Left lung (tissue), 10 donors: ENCODE data around the gene MTG2. TPM values are rescaled to one million over a fixed set of nuclear protein-coding genes. Genes with fewer than 3 reads are reported as not detected.

Experiments used
- ATAC-seq: fragments of 200-7000 bp; cut with Tn5 transposase; one replicate; pipeline ENCODE4 v1.9.1; 2020; ENCODE audit warnings: moderate library complexity
- DNase-seq, 4 donors: peaks; one replicate each; pipeline ENCODE4 v3.0.0-alpha.2; 2013 to 2020
- H3K27ac ChIP-seq, 2 donors: fragments of 200-600 bp; sonication (generic) in 1 of 2; one replicate each; pipeline versions ENCODE4 v1.5.0 to v1.8.0; 2020 to 2021
- H3K27me3 ChIP-seq, 2 donors: fragments of 200-600 bp; sonication (generic) in 1 of 2; one replicate each; pipeline versions ENCODE4 v1.5.0 to v1.8.0; 2020 to 2021
- H3K36me3 ChIP-seq, 2 donors: fragments of 200-600 bp; sonication (generic) in 1 of 2; one replicate each; pipeline versions ENCODE4 v1.5.0 to v1.8.0; 2020 to 2021
- H3K4me1 ChIP-seq, 2 donors: fragments of 200-600 bp; one replicate each; pipeline ENCODE4 v1.8.0; 2021
- H3K4me3 ChIP-seq, 2 donors: fragments of 200-600 bp; sonication (generic) in 1 of 2; one replicate each; pipeline versions ENCODE4 v1.5.0 to v1.8.0; 2020 to 2021; ENCODE audit warnings: mild to moderate bottlenecking in 1 of 2
- H3K9me3 ChIP-seq, 2 donors: fragments of 200-600 bp; sonication (generic) in 1 of 2; one replicate each; pipeline versions ENCODE4 v1.5.0 to v1.8.0; 2020 to 2021
- CTCF ChIP-seq, 2 donors: fragments of 200-600 bp; sonication (generic) in 1 of 2; IDR thresholded peaks; one replicate each; pipeline versions ENCODE4 v1.5.0 to v1.8.0; 2021; ENCODE audit warnings: antibody characterized with exemption in 2 of 2
- intact Hi-C, 2 donors: fragments of 100-400 bp; cut with DNase I; formaldehyde crosslinking; loops; one replicate each; pipeline versions ENCODE4 v1.11.2 to v1.14.2; 2022
- polyA plus RNA-seq, 6 donors: library from polyadenylated mRNA; unstranded; fragments of 120-200 nt; gene quantifications; one replicate each; pipeline ENCODE4 v1.2.1, GENCODE V29; 2013; ENCODE audit not compliant: insufficient read length in 6 of 6
- total RNA-seq, 2 donors: library from RNA; stranded (reverse); fragmentation: NEBNext Ultra II Directional; extraction: Animal tissue kit (Norgen Biotek cat#: 25700); gene quantifications; one replicate each; pipeline ENCODE4 v1.2.1, GENCODE V29; 2021
- donor health status: DM: no; HTN: yes; CAD: no.
- donor health status: DM: no; HTN: no; CAD: no.

Gene MTG2
- total and polyA plus RNA-seq, 8 donors: 25.5 to 34.6 (median 31.2) TPM

- H3K36me3 ChIP-seq: peaks cover 3 to 65% of the 10 kb centered on the region in 2 donors
- H3K9me3 ChIP-seq: no peaks in the 10 kb centered on the region
- no peaks in the 10 kb centered on the region for H3K27me3 ChIP-seq
- H3K27ac ChIP-seq: no peak overlapping the region
- intact Hi-C loops: no loop called here
- no peak for ATAC-seq
- DNase-seq: peak in 1 of 4 donors; percentile 39
- TF ChIP-seq CTCF (IDR thresholded peaks at IDR 0.05): no peak
- H3K4me1 ChIP-seq: peaks cover 0 to 12% of the 10 kb centered on the region in 2 donors
- no peak overlapping the region for H3K4me3 ChIP-seq
These were observed 23.8 kb upstream of the MTG2 start for GRCh38 chr20:62159052-62159451.

- intact Hi-C loops: no loop called here
- H3K4me1 ChIP-seq: peaks cover 0 to 12% of the 10 kb centered on the region in 2 donors
- no peak overlapping the region for H3K4me3 ChIP-seq
- DNase-seq (peak in 1 of 4 donors; percentile 2), ATAC-seq (no peak)
- no peak overlapping the region for H3K27ac ChIP-seq
- H3K27me3 ChIP-seq: no peaks in the 10 kb centered on the region
- TF ChIP-seq CTCF (IDR thresholded peaks at IDR 0.05): no peak
- peaks cover 3 to 65% of the 10 kb centered on the region in 2 donors for H3K36me3 ChIP-seq
- no peaks in the 10 kb centered on the region for H3K9me3 ChIP-seq
These were observed 23.0 kb upstream of the MTG2 start for GRCh38 chr20:62159839-62160238.

GRCh38 chr20:62160253-62160652, 22.6 kb upstream of the MTG2 start:
- no peak for ATAC-seq
- no peak overlapping the region for H3K4me3 ChIP-seq
- H3K27ac ChIP-seq: no peak overlapping the region
- no peak for TF ChIP-seq CTCF (IDR thresholded peaks at IDR 0.05)
- H3K27me3 ChIP-seq: no peaks in the 10 kb centered on the region
- intact Hi-C loops: no loop called here
- H3K4me1 ChIP-seq: peaks cover 0 to 12% of the 10 kb centered on the region in 2 donors
- H3K9me3 ChIP-seq: no peaks in the 10 kb centered on the region
- peaks cover 3 to 68% of the 10 kb centered on the region in 2 donors for H3K36me3 ChIP-seq
- DNase-seq: peak in 1 of 4 donors; percentile 27

GRCh38 chr20:62160876-62161275, 22.0 kb upstream of the MTG2 start:
- H3K36me3 ChIP-seq: peaks cover 3 to 70% of the 10 kb centered on the region in 2 donors
- no peak overlapping the region for H3K27ac ChIP-seq

GRCh38 chr20:62161347-62161746, 21.5 kb upstream of the MTG2 start:
- peak in 1 of 4 donors; percentile 61 for DNase-seq
- no peak for TF ChIP-seq CTCF (IDR thresholded peaks at IDR 0.05)
- peaks cover 0 to 10% of the 10 kb centered on the region in 2 donors for H3K4me1 ChIP-seq
- no peak overlapping the region for H3K27ac ChIP-seq
- peaks cover 3 to 75% of the 10 kb centered on the region in 2 donors for H3K36me3 ChIP-seq
- no peak for ATAC-seq
- no peaks in the 10 kb centered on the region for H3K27me3 ChIP-seq
- no peaks in the 10 kb centered on the region for H3K9me3 ChIP-seq
- intact Hi-C loops: no loop called here
- no peak overlapping the region for H3K4me3 ChIP-seq

More at GRCh38 chr20:62160876-62161275, 22.0 kb upstream of the MTG2 start:
- intact Hi-C loops: no loop called here
- Histone ChIP-seq H3K9me3 (no peaks in the 10 kb centered on the region), H3K4me1 (peaks cover 0 to 12% of the 10 kb centered on the region in 2 donors), H3K4me3 (no peak overlapping the region), H3K27me3 (no peaks in the 10 kb centered on the region)
- no peak for TF ChIP-seq CTCF (IDR thresholded peaks at IDR 0.05)
- ATAC-seq (no peak), DNase-seq (peak in 1 of 4 donors; percentile 51)
